Gastrocnemius medialis (tissue), 4 donors: ENCODE data around the gene ADAMTS10. TPM values are rescaled to one million over a fixed set of nuclear protein-coding genes. Genes with fewer than 3 reads are reported as not detected.

Experiments
- ATAC-seq, 2 donors: fragments of 150-250 bp; one replicate each; pipeline ENCODE4 v1.9.1; 2016
- DNase-seq, 2 donors: peaks; one replicate each; pipeline ENCODE4 v3.0.0-alpha.2; 2019
- H3K27ac ChIP-seq, 4 donors: fragments of 200-600 bp; sonication (generic); 1 replicate in 1 of 4; 2 replicates in 3 of 4; pipeline ENCODE4 v1.5.1; 2016 to 2018; ENCODE audit warnings: mild to moderate bottlenecking in 2 of 4, moderate library complexity in 1 of 4
- H3K27me3 ChIP-seq, 3 donors: fragments of 200-600 bp; sonication (generic) in 2 of 3; 1 replicate in 1 of 3; 2 replicates in 2 of 3; pipeline versions ENCODE4 v1.5.1 to v1.6.0; 2016 to 2019; ENCODE audit warnings: mild to moderate bottlenecking in 1 of 3, moderate library complexity in 1 of 3
- H3K36me3 ChIP-seq, 2 donors: fragments of 200-600 bp; sonication (generic) in 1 of 2; one replicate each; pipeline ENCODE4 v1.5.1; 2017 to 2018
- H3K4me1 ChIP-seq, 2 donors: fragments of 200-600 bp; sonication (generic) in 1 of 2; one replicate each; pipeline ENCODE4 v1.5.1; 2016 to 2017; ENCODE audit warnings: mild to moderate bottlenecking in 2 of 2
- H3K4me3 ChIP-seq, 4 donors: fragments of 200-600 bp; sonication (generic) in 3 of 4; 1 replicate in 1 of 4; 2 replicates in 3 of 4; pipeline ENCODE4 v1.5.1; 2016 to 2019; ENCODE audit warnings: mild to moderate bottlenecking in 2 of 4
- H3K9me3 ChIP-seq, 3 donors: fragments of 200-600 bp; sonication (generic) in 2 of 3; 1 replicate in 1 of 3; 2 replicates in 2 of 3; pipeline ENCODE4 v1.5.1; 2016 to 2019
- CTCF ChIP-seq, 5 experiments: fragments of 450-650 bp in 3 of 5; fragments of 200-600 bp in 2 of 5; sonication (generic) in 2 of 5; IDR thresholded peaks in 4 of 5; conservative IDR thresholded peaks in 1 of 5; 1 replicate in 4 of 5; 2 replicates in 1 of 5; pipeline ENCODE4 v1.5.1; 2016 to 2019; ENCODE audit warnings: antibody characterized with exemption in 5 of 5, mild to moderate bottlenecking in 3 of 5, moderate library complexity in 3 of 5
- POLR2A ChIP-seq, 2 donors: fragments of 450-650 bp; IDR thresholded peaks; one replicate each; pipeline ENCODE4 v1.6.1; 2017; ENCODE audit warnings: antibody characterized with exemption in 2 of 2, mild to moderate bottlenecking in 2 of 2, moderate library complexity in 2 of 2
- in situ Hi-C, 4 donors: fragments of 200-750 bp; cut with MboI; loops; one replicate each; pipeline versions ENCODE4 v1.15.0 to v1.8.0; 2017; ENCODE audit warnings: low sequenced_read_pairs in 4 of 4
- intact Hi-C: fragments of 100-400 bp; cut with DNase I; formaldehyde crosslinking; loops from one replicate; pipeline ENCODE4 v1.15.1; 2023; ENCODE audit warnings: low total_unique reads
- total RNA-seq, 4 donors: library from RNA; depleted of rRNA; stranded (reverse); fragments of >200 nt; gene quantifications; one replicate each; pipeline versions ENCODE4 v1.1.0 to v1.2.3, GENCODE V29; 2016

ADAMTS10 gene
- total RNA-seq, 4 donors from 2014 or later = 2.2 to 7.7 (median 3.6) TPM

DNA sequence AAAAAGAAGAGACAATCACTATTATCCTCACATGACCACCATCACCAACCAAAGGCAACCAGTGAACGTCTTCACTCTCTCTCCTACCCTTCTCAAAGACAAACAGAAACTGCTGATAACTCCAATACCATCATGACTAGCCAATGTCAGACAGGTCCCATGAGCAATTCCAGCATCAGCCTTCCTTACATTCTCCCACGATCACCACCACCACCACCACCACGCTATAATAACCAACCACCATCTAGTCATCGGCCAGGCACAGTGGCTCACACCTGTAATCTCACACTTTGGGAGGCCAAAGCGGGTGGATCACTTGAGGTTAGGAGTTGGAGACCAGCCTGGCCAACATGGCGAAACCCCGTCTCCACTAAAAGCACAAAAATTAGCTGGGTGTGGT, 37.2 kb downstream of the ADAMTS10 start:
- H3K27ac ChIP-seq = no peak overlapping the region
- intact Hi-C loops = no loop called here

GRCh38 chr19:8571006-8571411, 39.5 kb downstream of the ADAMTS10 start:
- peak in 1 of 2 donors; percentile 27 for DNase-seq
- Histone ChIP-seq H3K27ac (no peak overlapping the region), H3K9me3 (no peaks in the 10 kb centered on the region), H3K36me3 (no peaks in the 10 kb centered on the region), H3K4me1 (no peaks in the 10 kb centered on the region), H3K27me3 (no peaks in the 10 kb centered on the region), H3K4me3 (no peak overlapping the region)
- in situ Hi-C loops = no loop called here
- no peak for TF ChIP-seq POLR2A (IDR thresholded peaks at IDR 0.05)
- no peak for TF ChIP-seq CTCF (IDR thresholded peaks at IDR 0.05 in 4 of 5, conservative IDR thresholded peaks at IDR 0.05 in 1 of 5)
- intact Hi-C loops = no loop called here
- no peak for ATAC-seq

More for the DNA sequence above, 37.2 kb downstream of the ADAMTS10 start:
- no peaks in the 10 kb centered on the region for H3K4me1 ChIP-seq
- in situ Hi-C loops = no loop called here
- H3K27me3 ChIP-seq = peaks cover 0 to 5% (median 0%) of the 10 kb centered on the region in 3 donors
- no peaks in the 10 kb centered on the region for H3K9me3 ChIP-seq
- DNase-seq (no peak), ATAC-seq (no peak)
- no peak overlapping the region for H3K4me3 ChIP-seq
- no peaks in the 10 kb centered on the region for H3K36me3 ChIP-seq
- TF ChIP-seq POLR2A (IDR thresholded peaks at IDR 0.05) = no peak
- TF ChIP-seq CTCF (IDR thresholded peaks at IDR 0.05 in 4 of 5, conservative IDR thresholded peaks at IDR 0.05 in 1 of 5) = no peak

DNA sequence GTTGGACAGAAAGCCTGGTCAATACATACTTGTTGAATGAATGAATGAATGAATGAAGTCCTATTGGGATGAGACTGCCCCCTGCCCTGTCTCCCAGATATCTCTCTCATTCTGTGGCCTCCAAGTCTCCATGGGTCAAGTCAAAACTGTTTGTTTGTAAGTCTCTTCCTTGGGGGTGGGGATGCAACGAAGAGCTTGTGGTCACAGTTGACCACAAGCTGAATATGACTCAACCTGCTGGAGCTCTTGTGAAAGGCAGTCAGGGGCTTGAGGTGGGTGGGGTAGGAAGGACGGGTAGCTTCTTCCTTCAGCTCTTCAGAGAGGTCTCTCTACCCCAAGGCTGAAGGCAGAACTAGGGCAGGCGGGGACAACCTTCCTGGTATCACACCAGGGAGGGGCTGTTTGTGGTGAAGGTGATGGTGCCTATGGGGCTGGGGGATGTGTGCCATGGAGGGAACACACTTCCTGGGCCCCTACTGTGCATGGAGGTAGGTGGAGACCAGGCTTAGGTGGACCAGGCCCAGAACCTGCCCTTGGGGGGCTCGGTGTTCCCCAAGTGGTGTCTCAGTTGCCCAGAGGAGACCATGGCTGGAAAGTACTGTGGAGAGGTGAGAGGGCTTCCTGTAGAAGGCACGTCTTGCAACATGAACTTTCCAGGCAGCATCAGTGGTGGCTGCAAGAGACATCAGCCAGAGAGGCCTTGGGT, 41.3 kb downstream of the ADAMTS10 start:
- no peak for TF ChIP-seq CTCF (IDR thresholded peaks at IDR 0.05 in 4 of 5, conservative IDR thresholded peaks at IDR 0.05 in 1 of 5)
- no peak for TF ChIP-seq POLR2A (IDR thresholded peaks at IDR 0.05)
- peak in 1 of 2 donors; percentile 41 for DNase-seq
- H3K27me3 ChIP-seq = no peaks in the 10 kb centered on the region
- ATAC-seq = no peak
- H3K27ac ChIP-seq = no peak overlapping the region
- no peak overlapping the region for H3K4me3 ChIP-seq
- no peaks in the 10 kb centered on the region for H3K9me3 ChIP-seq
- no peaks in the 10 kb centered on the region for H3K36me3 ChIP-seq
- no peaks in the 10 kb centered on the region for H3K4me1 ChIP-seq
- intact Hi-C loops (no loop called here), in situ Hi-C loops (no loop called here)

DNA sequence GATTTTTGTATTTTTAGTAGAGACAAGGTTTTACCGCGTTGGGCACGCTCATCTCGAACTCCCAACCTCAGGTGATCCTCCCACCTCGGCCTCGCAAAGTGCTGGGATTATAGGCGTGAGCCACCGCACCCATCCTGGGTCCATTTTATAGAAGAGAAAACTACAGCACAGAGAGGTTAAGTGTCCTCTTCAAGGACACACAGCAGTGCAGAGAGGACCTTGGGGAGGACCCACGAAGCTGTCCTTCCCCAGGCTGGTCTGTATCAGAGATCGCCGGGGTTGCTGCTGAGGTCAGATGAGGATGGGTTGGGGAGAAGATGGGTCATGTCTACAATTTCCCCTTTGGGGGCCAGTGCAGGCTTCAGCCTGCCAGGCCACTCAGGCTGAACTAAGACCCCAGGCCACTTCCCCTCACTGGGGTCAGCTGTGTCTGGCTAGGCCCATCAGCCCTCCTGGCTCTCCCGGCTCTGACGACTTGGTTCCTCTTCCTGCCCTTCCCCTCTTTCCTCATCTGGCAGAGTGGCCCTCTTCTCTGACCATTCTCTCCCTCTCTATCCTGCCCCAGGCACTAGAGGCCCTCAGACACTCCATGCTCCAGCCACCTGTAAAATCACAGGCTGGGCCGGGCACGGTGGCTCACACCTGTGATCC, 42.9 kb downstream of the ADAMTS10 start:
- Histone ChIP-seq H3K27ac (no peak overlapping the region), H3K4me1 (no peaks in the 10 kb centered on the region), H3K9me3 (no peaks in the 10 kb centered on the region), H3K27me3 (no peaks in the 10 kb centered on the region), H3K36me3 (no peaks in the 10 kb centered on the region), H3K4me3 (no peak overlapping the region)
- in situ Hi-C loops = no loop called here
- peak in 1 of 2 donors; percentile 29 for DNase-seq
- no peak for ATAC-seq
- intact Hi-C loops = no loop called here
- TF ChIP-seq CTCF (IDR thresholded peaks at IDR 0.05 in 4 of 5, conservative IDR thresholded peaks at IDR 0.05 in 1 of 5) (no peak), POLR2A (IDR thresholded peaks at IDR 0.05) (no peak)
